HCT116 (cell line): Measurements from ENCODE around the gene ZC3H12D. TPM values are rescaled to one million over a fixed set of nuclear protein-coding genes. Genes with fewer than 3 reads are reported as not detected.
"Not testable (repeated sequence)": the region's sequence is repeated elsewhere in the genome, so short reads cannot be mapped to it uniquely, and the experiment has no call there.

Experiments
- ATAC-seq: fragments of 200-7000 bp; cut with Tn5 transposase; 2 replicates; pipeline ENCODE4 v1.9.1; 2020; ENCODE audit warnings: mild to moderate bottlenecking, moderate library complexity
- BruUV-seq: library from RNA; stranded (reverse); fragments of 400-500 nt; replicated peaks from 2 replicates; lab custom pipeline; 2021; lab: Mats Ljungman, UMichigan
- CTCF ChIA-PET: fragments of 300-600 bp; sonication (Branson Sonifier 250); formaldehyde crosslinking; loops from one replicate; lab custom pipeline; 2021; ENCODE audit warnings: antibody characterized with exemption; lab: Charles Lee
- POLR2A ChIA-PET: fragments of 300-600, 350-600 bp; sonication (Branson Sonifier 250); formaldehyde crosslinking; loops from one replicate; lab custom pipeline; 2021; ENCODE audit warnings: antibody characterized with exemption; lab: Charles Lee
- RAD21 ChIA-PET, 2 experiments: fragments of 300-600 bp; sonication (Branson Sonifier 250); formaldehyde crosslinking; loops; one replicate each; lab custom pipeline; 2023; ENCODE audit warnings: low total read pairs in 2 of 2; ENCODE audit not compliant: uncharacterized antibody in 2 of 2, unreplicated experiment in 2 of 2, low non-redundant PET in 1 of 2; lab: Charles Lee
- DNase-seq: peaks from one replicate; pipeline ENCODE4 v3.0.0-alpha.2; 2010; ENCODE audit warnings: low read depth, low spot score
- H2AFZ ChIP-seq: fragments of 200-600 bp; shearing (Covaris generic), sonication (generic); 2 replicates; pipeline ENCODE4 v1.6.1; 2017; ENCODE audit warnings: low read depth, mixed run types, mixed read lengths, antibody characterized with exemption, low read length; ENCODE audit not compliant: poor library complexity, severe bottlenecking
- H3K27ac ChIP-seq: 2 replicates; pipeline ENCODE4 v1.5.1; 2012; ENCODE audit warnings: low read depth, low read length
- H3K27me3 ChIP-seq: fragments of 200-600 bp; sonication (generic); 2 replicates; pipeline ENCODE4 v1.6.1; 2016; ENCODE audit warnings: mixed run types, low read length, mixed read lengths; ENCODE audit not compliant: insufficient read depth
- H3K36me3 ChIP-seq, 2 experiments: fragments of 200-500 bp in 1 of 2; fragments of 200-600 bp in 1 of 2; sonication (Bioruptor generic) in 1 of 2; sonication (generic) in 1 of 2; 2 replicates each; pipeline versions ENCODE4 v1.5.1 to v1.6.1; 2014 to 2016; ENCODE audit warnings: low read length in 2 of 2, inconsistent platforms in 1 of 2, mixed read lengths in 1 of 2, mixed run types in 1 of 2; ENCODE audit not compliant: insufficient read depth in 2 of 2, control insufficient read depth in 1 of 2
- H3K4me1 ChIP-seq, 2 experiments: fragments of 200-600 bp in 1 of 2; sonication (generic) in 1 of 2; 2 replicates each; pipeline versions ENCODE4 v1.5.1 to v1.6.1; 2012 to 2017; ENCODE audit warnings: low read length in 2 of 2, inconsistent platforms in 1 of 2, mild to moderate bottlenecking in 1 of 2, mixed read lengths in 1 of 2, mixed run types in 1 of 2, moderate library complexity in 1 of 2; ENCODE audit not compliant: insufficient read depth in 2 of 2, control insufficient read depth in 1 of 2
- H3K4me2 ChIP-seq: fragments of 200-600 bp; sonication (generic); 2 replicates; pipeline ENCODE4 v1.6.1; 2017; ENCODE audit warnings: mixed run types, low read length, mixed read lengths
- H3K4me3 ChIP-seq, 2 experiments: fragments of 200-600 bp in 1 of 2; sonication (generic) in 1 of 2; replicated peaks in 1 of 2; 2 replicates each; pipeline ENCODE4 v1.5.1; 2011 to 2016; ENCODE audit warnings: low read length in 2 of 2, control low read depth in 1 of 2, low read depth in 1 of 2, mild to moderate bottlenecking in 1 of 2, mixed read lengths in 1 of 2, mixed run types in 1 of 2
- H3K79me2 ChIP-seq: fragments of 200-600 bp; sonication (generic); 2 replicates; pipeline ENCODE4 v1.6.1; 2017; ENCODE audit warnings: mild to moderate bottlenecking, mixed run types, low read length, moderate library complexity, mixed read lengths; ENCODE audit not compliant: insufficient read depth
- H3K9ac ChIP-seq: fragments of 200-600 bp; sonication (generic); 2 replicates; pipeline ENCODE4 v1.6.1; 2016; ENCODE audit warnings: low read length, mixed read lengths
- H3K9me2 ChIP-seq: fragments of 200-600 bp; sonication (generic), shearing (Covaris generic); 2 replicates; pipeline ENCODE4 v1.6.1; 2017; ENCODE audit warnings: mixed run types, mild to moderate bottlenecking, moderate library complexity; ENCODE audit not compliant: insufficient read depth
- H3K9me3 ChIP-seq, 2 experiments: fragments of 200-500 bp in 1 of 2; fragments of 200-600 bp in 1 of 2; sonication (Bioruptor generic) in 1 of 2; sonication (generic) in 1 of 2; 2 replicates each; pipeline ENCODE4 v1.6.1; 2014 to 2017; ENCODE audit warnings: low read length in 2 of 2, mixed read lengths in 2 of 2, inconsistent platforms in 1 of 2, low read depth in 1 of 2, mild to moderate bottlenecking in 1 of 2, mixed run types in 1 of 2, moderate library complexity in 1 of 2; ENCODE audit not compliant: control insufficient read depth in 1 of 2, insufficient read depth in 1 of 2
- H4K20me1 ChIP-seq: fragments of 200-600 bp; sonication (generic), shearing (Covaris generic); 2 replicates; pipeline ENCODE4 v1.6.1; 2017; ENCODE audit warnings: mixed run types, mild to moderate bottlenecking, moderate library complexity; ENCODE audit not compliant: insufficient read depth
- CEBPB ChIP-seq: IDR thresholded peaks from 2 replicates; pipeline ENCODE4 v1.6.1; 2012; ENCODE audit warnings: low read depth
- JUND ChIP-seq: IDR thresholded peaks from 2 replicates; pipeline ENCODE4 v1.6.1; 2012
- RAD21 ChIP-seq: IDR thresholded peaks from 2 replicates; pipeline ENCODE4 v1.6.1; 2012; ENCODE audit warnings: low read depth, mild to moderate bottlenecking
- SIN3A ChIP-seq: IDR thresholded peaks from 2 replicates; pipeline ENCODE4 v1.6.1; 2012; ENCODE audit warnings: low read depth
- SP1 ChIP-seq: IDR thresholded peaks from 2 replicates; pipeline ENCODE4 v1.6.1; 2012; ENCODE audit warnings: low read depth
- ZBTB33 ChIP-seq: IDR thresholded peaks from 2 replicates; pipeline ENCODE4 v1.6.1; 2011; ENCODE audit warnings: mild to moderate bottlenecking, low read length, moderate library complexity; ENCODE audit not compliant: insufficient replicate concordance; ENCODE audit errors: extremely low read depth
- intact Hi-C: fragments of 100-400 bp; cut with micrococcal nuclease; formaldehyde crosslinking; loops from 2 replicates; pipeline ENCODE4 v1.10.0; 2022
- total RNA-seq: library from RNA; stranded (reverse); gene quantifications from one replicate; pipeline ENCODE4 v1.2.1, GENCODE V29; 2021; ENCODE audit not compliant: unreplicated experiment
- TF ChIP-seq, protein P1 (sequence below): IDR thresholded peaks from 2 replicates; pipeline ENCODE4 v1.6.1; 2012

Gene ZC3H12D
- total RNA-seq, 1 experiment from 2014 or later: 0.30 TPM

- ChIA-PET POLR2A (no interaction called here), RAD21 (no interaction called here)
- intact Hi-C loops: no loop called here
These were observed 23.1 kb downstream of the ZC3H12D start for GRCh38 chr6:149461670-149462069.

GRCh38 chr6:149460249-149460648 is 24.6 kb downstream of the ZC3H12D start:
- H3K9ac ChIP-seq, H3K27ac ChIP-seq, DNase-seq, H3K9me2 ChIP-seq, ATAC-seq, H3K4me2 ChIP-seq, POLR2A ChIA-PET, RAD21 ChIA-PET, H3K4me3 ChIP-seq, intact Hi-C loops, H3K9me3 ChIP-seq, H3K36me3 ChIP-seq, CTCF ChIA-PET, BruUV-seq, H4K20me1 ChIP-seq, H3K79me2 ChIP-seq, H3K4me1 ChIP-seq, H3K27me3 ChIP-seq, H2AFZ ChIP-seq: not testable (repeated sequence)

More at GRCh38 chr6:149461670-149462069, 23.1 kb downstream of the ZC3H12D start:
- CTCF ChIA-PET: no interaction called here
- no peak overlapping the region for H3K27ac ChIP-seq
- no peak overlapping the region for H3K9ac ChIP-seq
- no peak overlapping the region for H2AFZ ChIP-seq
- no peak overlapping the region for H3K4me2 ChIP-seq
- no peaks in the 10 kb centered on the region for H3K79me2 ChIP-seq
- TF ChIP-seq CEBPB: no peak
- TF ChIP-seq, protein P1, sequence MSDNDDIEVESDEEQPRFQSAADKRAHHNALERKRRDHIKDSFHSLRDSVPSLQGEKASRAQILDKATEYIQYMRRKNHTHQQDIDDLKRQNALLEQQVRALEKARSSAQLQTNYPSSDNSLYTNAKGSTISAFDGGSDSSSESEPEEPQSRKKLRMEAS: no peak
- TF ChIP-seq, all 23 proteins: peak for 0
- no peaks in the 10 kb centered on the region for H3K9me2 ChIP-seq
- no peak overlapping the region for H3K4me3 ChIP-seq
- no peaks in the 10 kb centered on the region for H4K20me1 ChIP-seq
- H3K27me3 ChIP-seq: no peaks in the 10 kb centered on the region
- no peaks in the 10 kb centered on the region for H3K4me1 ChIP-seq
- DNase-seq (no peak), ATAC-seq (no peak)
- no peaks in the 10 kb centered on the region for H3K36me3 ChIP-seq
- H3K9me3 ChIP-seq: no peaks in the 10 kb centered on the region
- no TSS peak for BruUV-seq

DNA sequence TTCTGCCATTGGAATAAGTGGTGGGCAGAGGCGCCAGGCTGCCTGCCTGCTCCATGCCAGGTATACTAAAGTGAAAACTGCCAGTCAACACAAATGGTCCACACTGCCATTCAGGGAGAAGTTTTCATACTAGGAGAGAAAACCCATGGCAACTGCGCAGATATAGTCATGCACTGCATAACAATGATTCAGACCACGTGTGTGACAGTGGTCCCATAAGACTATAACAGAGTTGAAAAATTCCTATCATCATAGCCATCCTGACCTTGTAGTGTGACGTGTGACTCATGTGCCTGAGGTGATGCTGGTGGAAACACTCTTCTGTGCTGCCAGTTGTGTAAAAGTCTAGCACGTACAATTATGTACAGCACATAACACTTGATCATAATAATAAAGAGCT is 25.1 kb downstream of the ZC3H12D start:
- Histone ChIP-seq H3K79me2 (no peaks in the 10 kb centered on the region), H3K9me2 (no peaks in the 10 kb centered on the region), H2AFZ (no peak overlapping the region), H3K36me3 (no peaks in the 10 kb centered on the region), H3K9ac (no peak overlapping the region), H4K20me1 (no peaks in the 10 kb centered on the region), H3K9me3 (no peaks in the 10 kb centered on the region), H3K4me1 (no peaks in the 10 kb centered on the region), H3K4me2 (no peak overlapping the region), H3K27ac (no peak overlapping the region), H3K27me3 (no peaks in the 10 kb centered on the region), H3K4me3 (no peak overlapping the region)
- DNase-seq (no peak), ATAC-seq (no peak)
- ChIA-PET CTCF (no interaction called here), RAD21 (no interaction called here), POLR2A (no interaction called here)
- no TSS peak for BruUV-seq
- no peak for TF ChIP-seq RAD21
- TF ChIP-seq CEBPB: no peak
- no peak for TF ChIP-seq ZBTB33
- TF ChIP-seq SIN3A: no peak
- TF ChIP-seq JUND: no peak
- no peak for TF ChIP-seq SP1
- intact Hi-C loops: no loop called here
